ENCODE data around the gene FJX1.

The FJX1 gene

DNA sequence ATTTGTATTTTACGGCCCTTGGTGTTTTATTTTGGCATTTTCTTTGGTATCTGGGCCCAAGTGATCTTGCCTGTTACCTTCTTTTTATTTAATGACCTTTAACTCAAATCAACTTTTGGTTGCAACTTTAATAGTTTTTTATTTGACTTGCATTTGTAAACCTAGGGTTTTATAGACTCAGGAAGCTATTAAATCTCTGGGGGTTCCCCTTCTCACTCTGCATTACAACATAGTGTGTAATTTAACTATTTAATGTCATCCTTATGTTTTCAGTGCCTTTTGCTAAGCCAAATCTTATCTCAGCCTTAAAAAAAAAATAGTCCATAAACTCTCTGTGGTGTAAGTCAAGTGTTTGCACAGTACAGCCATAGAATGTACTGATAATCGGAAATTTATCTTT lies 3.4 kb downstream of the FJX1 start:
- Histone ChIP-seq H2BK15ac (replicated peaks; ENCODE audit: low read depth) (no peak overlapping the region), H3K79me1 (ENCODE audit: low read length) (no peaks in the 10 kb centered on the region), H3K56ac (ENCODE audit: low read length) (peak overlapping the region; percentile 17), H3K4me2 (ENCODE audit: low read length) (no peak overlapping the region), H3K23ac (ENCODE audit: low read length) (no peak overlapping the region), H4K8ac (ENCODE audit: low read depth, low read length) (no peak overlapping the region), H3K27ac (ENCODE audit: low read depth, low read length) (no peak overlapping the region), H3K18ac (ENCODE audit: low read length) (no peak overlapping the region), H3K79me2 (ENCODE audit: control insufficient read depth, insufficient read depth, low read length) (peaks cover 7% of the 10 kb centered on the region), H4K5ac (ENCODE audit: low read length) (no peak overlapping the region), H3K9ac (ENCODE audit: low read length) (no peak overlapping the region), H3K4ac (ENCODE audit: low read depth, low read length) (no peak overlapping the region), H3K27me3 (ENCODE audit: insufficient read depth, low read length, poor library complexity) (no peaks in the 10 kb centered on the region), H2BK120ac (ENCODE audit: low read depth, low read length) (no peak overlapping the region), H3K4me1 (ENCODE audit: control insufficient read depth, low read depth, low read length) (peaks cover 6% of the 10 kb centered on the region), H2BK5ac (ENCODE audit: low read length) (no peak overlapping the region), H3K4me3 (ENCODE audit: low read length) (no peak overlapping the region), H2AK5ac (ENCODE audit: low read length) (no peak overlapping the region), H3K36me3 (ENCODE audit: control insufficient read depth, insufficient read depth, low read length) (no peaks in the 10 kb centered on the region)
- no CpG with 5 or more reads among the region's 2 CpGs for WGBS (ENCODE audit: extremely low coverage, insufficient coverage, low lambda C conversion rate)
- no peak for DNase-seq

DNA sequence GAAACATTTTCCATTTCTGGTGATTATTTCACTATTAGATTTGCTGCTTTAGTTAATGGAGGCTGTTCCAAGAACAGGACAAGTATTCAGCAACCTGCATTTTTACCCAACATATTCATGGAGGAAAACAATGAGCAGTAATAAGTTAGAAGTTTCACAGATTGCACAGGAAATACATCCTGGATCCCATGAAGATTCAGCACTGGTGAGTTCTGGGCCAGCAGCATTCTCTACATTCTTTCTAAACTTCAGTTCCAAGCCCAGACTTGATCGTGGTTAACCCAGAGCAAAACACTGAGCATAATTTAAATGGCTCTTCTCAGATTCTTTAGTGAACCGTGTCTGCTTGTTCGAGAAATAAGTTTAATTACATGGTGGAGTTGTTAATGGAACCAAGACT lies 3.8 kb downstream of the FJX1 start:
- Histone ChIP-seq H3K79me2 (ENCODE audit: control insufficient read depth, insufficient read depth, low read length) (peaks cover 7% of the 10 kb centered on the region), H3K36me3 (ENCODE audit: control insufficient read depth, insufficient read depth, low read length) (no peaks in the 10 kb centered on the region), H2AK5ac (ENCODE audit: low read length) (no peak overlapping the region), H3K9ac (ENCODE audit: low read length) (no peak overlapping the region), H3K4me2 (ENCODE audit: low read length) (no peak overlapping the region), H3K56ac (ENCODE audit: low read length) (no peak overlapping the region), H2BK15ac (replicated peaks; ENCODE audit: low read depth) (no peak overlapping the region), H3K18ac (ENCODE audit: low read length) (no peak overlapping the region), H3K4ac (ENCODE audit: low read depth, low read length) (no peak overlapping the region), H2BK120ac (ENCODE audit: low read depth, low read length) (no peak overlapping the region), H3K4me3 (ENCODE audit: low read length) (no peak overlapping the region), H3K27ac (ENCODE audit: low read depth, low read length) (no peak overlapping the region), H3K23ac (ENCODE audit: low read length) (no peak overlapping the region), H4K8ac (ENCODE audit: low read depth, low read length) (no peak overlapping the region), H2BK5ac (ENCODE audit: low read length) (no peak overlapping the region), H4K5ac (ENCODE audit: low read length) (no peak overlapping the region), H3K4me1 (ENCODE audit: control insufficient read depth, low read depth, low read length) (peaks cover 6% of the 10 kb centered on the region), H3K79me1 (ENCODE audit: low read length) (no peaks in the 10 kb centered on the region), H3K27me3 (ENCODE audit: insufficient read depth, low read length, poor library complexity) (no peaks in the 10 kb centered on the region)
- WGBS (ENCODE audit: extremely low coverage, insufficient coverage, low lambda C conversion rate) = no CpG with 5 or more reads among the region's 3 CpGs
- peak; percentile 71 for DNase-seq

DNA sequence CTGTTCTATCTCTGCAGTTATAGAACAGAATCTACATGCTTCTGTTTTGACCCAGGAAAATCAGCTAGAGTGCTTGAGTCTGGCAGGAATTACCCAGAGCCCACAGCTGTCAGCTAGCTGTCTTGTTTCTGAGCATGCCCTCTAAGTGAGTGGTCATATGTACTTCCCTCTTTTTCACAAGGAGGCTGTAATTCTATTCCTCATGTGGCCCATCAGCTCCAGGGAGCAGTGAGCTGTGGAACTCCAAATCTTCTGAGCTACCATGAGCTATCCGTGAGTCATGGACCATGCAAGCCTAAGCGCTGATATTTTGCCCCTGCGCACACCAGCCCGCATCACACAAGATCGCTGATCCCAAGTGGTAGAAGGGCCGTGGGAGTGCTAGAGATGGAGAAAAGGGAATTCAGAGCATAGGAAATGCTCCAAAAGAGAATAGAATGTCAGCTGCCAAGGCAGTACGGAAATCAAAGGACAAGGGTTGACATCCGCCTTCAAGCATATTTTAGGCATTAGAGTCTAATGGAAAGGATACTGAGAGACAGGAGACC lies 5.4 kb downstream of the FJX1 start:
- Histone ChIP-seq H2BK5ac (ENCODE audit: low read length) (no peak overlapping the region), H3K4me2 (ENCODE audit: low read length) (no peak overlapping the region), H3K79me2 (ENCODE audit: control insufficient read depth, insufficient read depth, low read length) (peaks cover 7% of the 10 kb centered on the region), H3K79me1 (ENCODE audit: low read length) (no peaks in the 10 kb centered on the region), H4K5ac (ENCODE audit: low read length) (no peak overlapping the region), H2BK120ac (ENCODE audit: low read depth, low read length) (no peak overlapping the region), H4K8ac (ENCODE audit: low read depth, low read length) (no peak overlapping the region), H3K4ac (ENCODE audit: low read depth, low read length) (no peak overlapping the region), H3K23ac (ENCODE audit: low read length) (no peak overlapping the region), H3K4me3 (ENCODE audit: low read length) (no peak overlapping the region), H3K18ac (ENCODE audit: low read length) (no peak overlapping the region), H3K36me3 (ENCODE audit: control insufficient read depth, insufficient read depth, low read length) (no peaks in the 10 kb centered on the region), H3K56ac (ENCODE audit: low read length) (no peak overlapping the region), H3K4me1 (ENCODE audit: control insufficient read depth, low read depth, low read length) (peaks cover 2% of the 10 kb centered on the region), H3K27ac (ENCODE audit: low read depth, low read length) (no peak overlapping the region), H2BK15ac (replicated peaks; ENCODE audit: low read depth) (no peak overlapping the region), H3K27me3 (ENCODE audit: insufficient read depth, low read length, poor library complexity) (no peaks in the 10 kb centered on the region), H2AK5ac (ENCODE audit: low read length) (no peak overlapping the region), H3K9ac (ENCODE audit: low read length) (no peak overlapping the region)
- WGBS (ENCODE audit: extremely low coverage, insufficient coverage, low lambda C conversion rate) = no CpG with 5 or more reads among the region's 8 CpGs
- no peak for DNase-seq

DNA sequence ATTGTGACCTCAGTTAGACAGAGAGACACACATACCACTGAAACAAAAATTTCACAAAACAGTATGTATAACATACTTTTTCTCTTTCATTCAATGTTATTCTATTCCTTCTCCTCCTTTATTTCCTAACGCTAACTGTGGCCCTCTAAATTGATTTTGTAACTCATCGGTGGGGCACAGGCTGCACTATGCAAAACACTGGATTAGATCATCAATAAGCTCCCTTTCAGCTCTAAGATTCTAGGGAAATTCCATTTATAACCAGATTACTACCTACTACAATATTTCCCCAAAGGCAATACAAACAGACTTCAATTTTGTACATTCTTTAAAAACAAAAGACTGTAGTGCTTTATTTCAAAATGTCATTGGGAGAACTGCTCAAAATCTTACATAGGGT lies 6.1 kb downstream of the FJX1 start:
- Histone ChIP-seq H2BK15ac (replicated peaks; ENCODE audit: low read depth) (no peak overlapping the region), H4K5ac (ENCODE audit: low read length) (no peak overlapping the region), H3K79me2 (ENCODE audit: control insufficient read depth, insufficient read depth, low read length) (peaks cover 4% of the 10 kb centered on the region), H3K18ac (ENCODE audit: low read length) (no peak overlapping the region), H3K27ac (ENCODE audit: low read depth, low read length) (no peak overlapping the region), H4K8ac (ENCODE audit: low read depth, low read length) (no peak overlapping the region), H3K23ac (ENCODE audit: low read length) (no peak overlapping the region), H3K4ac (ENCODE audit: low read depth, low read length) (no peak overlapping the region), H2AK5ac (ENCODE audit: low read length) (no peak overlapping the region), H3K56ac (ENCODE audit: low read length) (no peak overlapping the region), H2BK120ac (ENCODE audit: low read depth, low read length) (no peak overlapping the region), H3K36me3 (ENCODE audit: control insufficient read depth, insufficient read depth, low read length) (no peaks in the 10 kb centered on the region), H3K4me1 (ENCODE audit: control insufficient read depth, low read depth, low read length) (peaks cover 2% of the 10 kb centered on the region), H3K27me3 (ENCODE audit: insufficient read depth, low read length, poor library complexity) (no peaks in the 10 kb centered on the region), H3K9ac (ENCODE audit: low read length) (no peak overlapping the region), H2BK5ac (ENCODE audit: low read length) (no peak overlapping the region), H3K79me1 (ENCODE audit: low read length) (no peaks in the 10 kb centered on the region), H3K4me2 (ENCODE audit: low read length) (no peak overlapping the region), H3K4me3 (ENCODE audit: low read length) (no peak overlapping the region)
- DNase-seq = no peak
- WGBS (ENCODE audit: extremely low coverage, insufficient coverage, low lambda C conversion rate) = no CpG with 5 or more reads among the region's 2 CpGs

DNA sequence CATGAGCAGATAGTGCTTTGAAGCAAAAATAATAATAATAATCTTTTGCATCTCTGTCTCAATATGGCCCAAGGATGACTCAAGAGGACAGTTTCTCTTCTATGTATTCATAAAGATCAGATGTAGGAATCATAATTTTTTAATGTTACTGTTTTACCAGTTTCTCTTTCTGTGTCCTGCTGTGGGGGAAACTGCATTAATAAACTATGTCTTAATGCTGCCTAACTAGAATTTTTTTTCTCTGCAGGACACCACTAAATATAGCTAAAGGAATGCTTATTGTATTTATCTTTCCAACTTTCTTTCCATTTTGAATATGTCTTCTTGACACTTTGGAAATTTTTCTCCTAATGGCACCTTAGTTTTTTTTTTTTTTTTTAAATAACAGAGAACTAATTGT lies 6.5 kb downstream of the FJX1 start:
- Histone ChIP-seq H3K36me3 (ENCODE audit: control insufficient read depth, insufficient read depth, low read length) (no peaks in the 10 kb centered on the region), H3K27me3 (ENCODE audit: insufficient read depth, low read length, poor library complexity) (no peaks in the 10 kb centered on the region), H3K4me1 (ENCODE audit: control insufficient read depth, low read depth, low read length) (peaks cover 2% of the 10 kb centered on the region), H3K4me2 (ENCODE audit: low read length) (no peak overlapping the region), H2BK15ac (replicated peaks; ENCODE audit: low read depth) (no peak overlapping the region), H3K4me3 (ENCODE audit: low read length) (no peak overlapping the region), H2AK5ac (ENCODE audit: low read length) (no peak overlapping the region), H3K18ac (ENCODE audit: low read length) (no peak overlapping the region), H3K4ac (ENCODE audit: low read depth, low read length) (no peak overlapping the region), H3K9ac (ENCODE audit: low read length) (no peak overlapping the region), H3K56ac (ENCODE audit: low read length) (no peak overlapping the region), H3K27ac (ENCODE audit: low read depth, low read length) (no peak overlapping the region), H3K79me2 (ENCODE audit: control insufficient read depth, insufficient read depth, low read length) (peaks cover 1% of the 10 kb centered on the region), H3K79me1 (ENCODE audit: low read length) (no peaks in the 10 kb centered on the region), H2BK5ac (ENCODE audit: low read length) (no peak overlapping the region), H4K5ac (ENCODE audit: low read length) (no peak overlapping the region), H2BK120ac (ENCODE audit: low read depth, low read length) (no peak overlapping the region), H4K8ac (ENCODE audit: low read depth, low read length) (no peak overlapping the region), H3K23ac (ENCODE audit: low read length) (no peak overlapping the region)
- no peak for DNase-seq

DNA sequence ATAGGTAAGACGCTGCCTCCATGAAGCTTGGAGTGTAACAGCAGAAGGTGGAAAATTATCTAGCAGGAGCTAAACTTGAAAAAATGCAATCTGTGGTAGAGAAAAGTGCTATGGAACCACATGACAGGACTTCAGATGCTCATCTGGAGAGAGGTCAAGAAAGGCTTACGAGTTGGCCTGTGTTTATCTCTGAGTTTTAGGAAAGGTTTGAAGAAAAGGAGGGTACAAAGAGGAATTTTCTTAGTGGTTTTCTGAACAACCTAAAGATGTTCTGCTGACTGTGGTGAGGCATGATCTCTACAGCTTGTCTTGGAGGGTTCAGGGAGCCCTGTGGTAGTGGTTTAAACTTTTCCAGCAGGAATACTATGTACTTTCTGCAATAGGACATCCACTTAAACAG lies 8.2 kb downstream of the FJX1 start:
- no peak overlapping the region for H2BK120ac ChIP-seq (ENCODE audit: low read depth, low read length)
- H3K36me3 ChIP-seq (ENCODE audit: control insufficient read depth, insufficient read depth, low read length) = no peaks in the 10 kb centered on the region
- H3K4me3 ChIP-seq (ENCODE audit: low read length) = no peak overlapping the region
- no peaks in the 10 kb centered on the region for H3K79me2 ChIP-seq (ENCODE audit: control insufficient read depth, insufficient read depth, low read length)
- H3K4me2 ChIP-seq (ENCODE audit: low read length) = no peak overlapping the region
- no peak overlapping the region for H4K5ac ChIP-seq (ENCODE audit: low read length)
- no peaks in the 10 kb centered on the region for H3K27me3 ChIP-seq (ENCODE audit: insufficient read depth, low read length, poor library complexity)
- H3K56ac ChIP-seq (ENCODE audit: low read length) = no peak overlapping the region
- H4K8ac ChIP-seq (ENCODE audit: low read depth, low read length) = no peak overlapping the region
- H2AK5ac ChIP-seq (ENCODE audit: low read length) = no peak overlapping the region
- no peak overlapping the region for H3K27ac ChIP-seq (ENCODE audit: low read depth, low read length)
- no peak overlapping the region for H3K18ac ChIP-seq (ENCODE audit: low read length)
- no CpG with 5 or more reads among the region's 2 CpGs for WGBS (ENCODE audit: extremely low coverage, insufficient coverage, low lambda C conversion rate)
- H2BK15ac ChIP-seq (replicated peaks; ENCODE audit: low read depth) = no peak overlapping the region
- no peak overlapping the region for H3K4ac ChIP-seq (ENCODE audit: low read depth, low read length)
- H3K4me1 ChIP-seq (ENCODE audit: control insufficient read depth, low read depth, low read length) = peaks cover 2% of the 10 kb centered on the region
- no peak overlapping the region for H3K23ac ChIP-seq (ENCODE audit: low read length)
- H2BK5ac ChIP-seq (ENCODE audit: low read length) = no peak overlapping the region
- H3K9ac ChIP-seq (ENCODE audit: low read length) = no peak overlapping the region
- H3K79me1 ChIP-seq (ENCODE audit: low read length) = no peaks in the 10 kb centered on the region
- no peak for DNase-seq
